ENCODE data around the gene DES.

DES gene

DNA sequence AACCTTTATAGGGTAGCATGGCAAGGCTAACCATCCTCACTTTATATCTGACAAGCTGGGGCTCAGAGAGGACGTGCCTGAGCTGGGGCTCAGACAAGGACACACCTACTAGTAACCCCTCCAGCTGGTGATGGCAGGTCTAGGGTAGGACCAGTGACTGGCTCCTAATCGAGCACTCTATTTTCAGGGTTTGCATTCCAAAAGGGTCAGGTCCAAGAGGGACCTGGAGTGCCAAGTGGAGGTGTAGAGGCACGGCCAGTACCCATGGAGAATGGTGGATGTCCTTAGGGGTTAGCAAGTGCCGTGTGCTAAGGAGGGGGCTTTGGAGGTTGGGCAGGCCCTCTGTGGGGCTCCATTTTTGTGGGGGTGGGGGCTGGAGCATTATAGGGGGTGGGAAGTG, 1.2 kb upstream of the DES start:
- TF ChIP-seq CEBPB (IDR thresholded peaks at IDR 0.05) (no peak), RAD21 (IDR thresholded peaks at IDR 0.05; ENCODE audit: low read depth) (no peak), FOXM1 (IDR thresholded peaks at IDR 0.05; ENCODE audit: borderline replicate concordance, low read depth) (no peak), TAF1 (IDR thresholded peaks at IDR 0.05; ENCODE audit: low read depth) (no peak), CREB1 (IDR thresholded peaks at IDR 0.05; ENCODE audit: low read depth) (no peak), EP300 (IDR thresholded peaks at IDR 0.05; ENCODE audit: borderline replicate concordance) (no peak), EGR1 (IDR thresholded peaks at IDR 0.05) (no peak), REST (IDR thresholded peaks at IDR 0.05; ENCODE audit: low read depth) (no peak), TEAD4 (IDR thresholded peaks at IDR 0.05) (no peak), NFIC (IDR thresholded peaks at IDR 0.05) (no peak), TCF12 (IDR thresholded peaks at IDR 0.05; ENCODE audit: low read depth) (no peak), YY1 (IDR thresholded peaks at IDR 0.05; ENCODE audit: low read depth) (no peak), ZBTB7A (IDR thresholded peaks at IDR 0.05; ENCODE audit: low read depth) (no peak)
- TF ChIP-seq, protein P1, sequence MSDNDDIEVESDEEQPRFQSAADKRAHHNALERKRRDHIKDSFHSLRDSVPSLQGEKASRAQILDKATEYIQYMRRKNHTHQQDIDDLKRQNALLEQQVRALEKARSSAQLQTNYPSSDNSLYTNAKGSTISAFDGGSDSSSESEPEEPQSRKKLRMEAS (IDR thresholded peaks at IDR 0.05), result no peak
- TF ChIP-seq, protein P2, sequence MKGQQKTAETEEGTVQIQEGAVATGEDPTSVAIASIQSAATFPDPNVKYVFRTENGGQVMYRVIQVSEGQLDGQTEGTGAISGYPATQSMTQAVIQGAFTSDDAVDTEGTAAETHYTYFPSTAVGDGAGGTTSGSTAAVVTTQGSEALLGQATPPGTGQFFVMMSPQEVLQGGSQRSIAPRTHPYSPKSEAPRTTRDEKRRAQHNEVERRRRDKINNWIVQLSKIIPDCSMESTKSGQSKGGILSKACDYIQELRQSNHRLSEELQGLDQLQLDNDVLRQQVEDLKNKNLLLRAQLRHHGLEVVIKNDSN (IDR thresholded peaks at IDR 0.05), result no peak

- TF ChIP-seq, protein P2 (IDR thresholded peaks at IDR 0.05), result no peak
- TF ChIP-seq FOXM1 (IDR thresholded peaks at IDR 0.05; ENCODE audit: borderline replicate concordance, low read depth) (no peak), NFIC (IDR thresholded peaks at IDR 0.05) (no peak), YY1 (IDR thresholded peaks at IDR 0.05; ENCODE audit: low read depth) (no peak), REST (IDR thresholded peaks at IDR 0.05; ENCODE audit: low read depth) (no peak), TAF1 (IDR thresholded peaks at IDR 0.05; ENCODE audit: low read depth) (no peak), EP300 (IDR thresholded peaks at IDR 0.05; ENCODE audit: borderline replicate concordance) (no peak), TCF12 (IDR thresholded peaks at IDR 0.05; ENCODE audit: low read depth) (no peak), CREB1 (IDR thresholded peaks at IDR 0.05; ENCODE audit: low read depth) (no peak)
- TF ChIP-seq, protein P1 (IDR thresholded peaks at IDR 0.05), result no peak
These were observed 803 bp upstream of the DES start for GRCh38 chr2:219417374-219417773.

DNA sequence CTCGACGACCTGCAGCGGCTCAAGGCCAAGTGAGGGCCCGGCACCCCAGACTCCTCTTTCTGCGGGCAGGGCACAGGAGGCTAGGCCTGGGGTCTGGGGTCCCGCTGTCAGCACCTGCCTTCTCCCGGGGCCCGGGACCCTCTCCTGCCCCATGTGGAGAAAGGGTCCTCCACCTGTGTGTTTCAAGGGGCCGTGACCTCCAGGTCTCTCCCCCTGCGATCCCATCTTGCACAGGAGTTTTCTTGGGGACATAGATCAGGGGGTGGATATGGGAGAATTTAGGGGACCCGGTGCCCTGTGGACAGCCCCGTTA, 791 bp downstream of the DES start:
- TF ChIP-seq REST (IDR thresholded peaks at IDR 0.05; ENCODE audit: low read depth), result no peak
- no peak for TF ChIP-seq NFIC (IDR thresholded peaks at IDR 0.05)
- no peak for TF ChIP-seq TCF12 (IDR thresholded peaks at IDR 0.05; ENCODE audit: low read depth)
- no peak for TF ChIP-seq EP300 (IDR thresholded peaks at IDR 0.05; ENCODE audit: borderline replicate concordance)
- TF ChIP-seq TAF1 (IDR thresholded peaks at IDR 0.05; ENCODE audit: low read depth), result no peak
- TF ChIP-seq CEBPB (IDR thresholded peaks at IDR 0.05), result no peak
- TF ChIP-seq ZBTB7A (IDR thresholded peaks at IDR 0.05; ENCODE audit: low read depth), result no peak
- TF ChIP-seq, protein P2 (IDR thresholded peaks at IDR 0.05), result no peak
- TF ChIP-seq YY1 (IDR thresholded peaks at IDR 0.05; ENCODE audit: low read depth), result no peak

DNA sequence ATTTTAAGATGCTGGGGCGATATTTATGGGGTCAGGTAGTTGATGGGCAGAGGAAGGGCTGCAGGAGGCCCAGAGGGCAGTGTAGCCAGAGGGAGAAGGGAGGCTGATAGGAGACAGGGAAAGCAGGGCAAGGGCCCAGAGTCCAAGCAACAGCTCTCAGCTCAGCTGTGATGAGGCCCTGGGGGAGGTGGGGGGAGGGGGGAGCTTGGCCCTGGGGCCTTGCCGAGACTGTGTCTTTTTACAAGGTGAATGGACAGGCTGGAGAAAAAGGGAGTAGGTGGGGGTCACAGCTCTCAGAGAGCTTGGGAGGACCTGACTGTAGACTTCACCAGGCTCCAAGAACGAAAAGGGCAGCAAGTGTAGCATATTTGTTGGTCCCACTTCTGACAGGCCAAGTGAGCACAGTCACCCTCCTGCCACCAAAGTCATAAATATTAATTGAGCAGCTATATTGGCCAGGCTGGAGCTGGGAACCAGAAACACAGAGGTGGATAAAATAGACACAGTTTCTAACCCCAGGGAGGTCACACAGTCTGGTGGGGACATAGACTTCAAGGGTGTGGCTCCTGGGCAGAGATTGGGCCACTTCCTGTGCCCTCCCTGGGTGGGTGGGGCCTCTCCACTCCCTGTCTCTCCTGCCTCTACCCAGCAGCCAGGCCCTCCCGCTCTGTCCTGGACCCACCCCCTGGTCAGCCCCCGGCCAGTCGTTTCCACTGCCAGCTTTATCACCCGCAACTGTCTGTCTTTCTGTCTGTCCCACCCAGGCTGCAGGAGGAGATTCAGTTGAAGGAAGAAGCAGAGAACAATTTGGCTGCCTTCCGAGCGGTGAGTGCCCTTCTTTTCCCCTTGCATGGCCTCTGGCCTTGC, 1.4 kb downstream of the DES start:
- TF ChIP-seq YY1 (IDR thresholded peaks at IDR 0.05; ENCODE audit: low read depth) (no peak), NFIC (IDR thresholded peaks at IDR 0.05) (no peak), TEAD4 (IDR thresholded peaks at IDR 0.05) (no peak), RAD21 (IDR thresholded peaks at IDR 0.05; ENCODE audit: low read depth) (no peak), FOXM1 (IDR thresholded peaks at IDR 0.05; ENCODE audit: borderline replicate concordance, low read depth) (no peak), TAF1 (IDR thresholded peaks at IDR 0.05; ENCODE audit: low read depth) (no peak), REST (IDR thresholded peaks at IDR 0.05; ENCODE audit: low read depth) (no peak), CREB1 (IDR thresholded peaks at IDR 0.05; ENCODE audit: low read depth) (no peak), EGR1 (IDR thresholded peaks at IDR 0.05) (no peak), CEBPB (IDR thresholded peaks at IDR 0.05) (no peak), EP300 (IDR thresholded peaks at IDR 0.05; ENCODE audit: borderline replicate concordance) (no peak)
- TF ChIP-seq, protein P1 (IDR thresholded peaks at IDR 0.05), result no peak
- TF ChIP-seq, protein P2 (IDR thresholded peaks at IDR 0.05), result no peak
